GM23338 (cell line): Measurements from ENCODE around the gene FOXN4.

Source experiments
- CREB1 ChIP-seq: fragments of 250-450 bp; sonication (Bioruptor Pico); IDR thresholded peaks from 2 replicates; pipeline ENCODE4 v1.5.0; 2020; ENCODE audit warnings: low read depth, mild to moderate bottlenecking, moderate library complexity
- CTCF ChIP-seq, 2 experiments: fragments of 200-600 bp in 1 of 2; sonication (generic) in 1 of 2; conservative IDR thresholded peaks; 2 replicates each; pipeline versions ENCODE4 v1.5.1 to v1.6.1; 2016 to 2017; ENCODE audit warnings: antibody characterized with exemption in 2 of 2, low read depth in 2 of 2, mild to moderate bottlenecking in 2 of 2, moderate library complexity in 1 of 2
- ETS1 ChIP-seq: IDR thresholded peaks from 2 replicates; pipeline ENCODE4 v1.6.1; 2016; ENCODE audit warnings: antibody characterized with exemption
- EZH2 ChIP-seq: fragments of 200-600 bp; sonication (generic); IDR thresholded peaks from one replicate; pipeline ENCODE4 v1.8.0; 2017; ENCODE audit warnings: antibody characterized with exemption, mild to moderate bottlenecking, low read depth; ENCODE audit not compliant: unreplicated experiment
- POLR2AphosphoS5 ChIP-seq: IDR thresholded peaks from 2 replicates; pipeline ENCODE4 v1.6.1; 2016; ENCODE audit warnings: antibody characterized with exemption, low read depth
- TF ChIP-seq, protein P1 (sequence below): IDR thresholded peaks from one replicate; pipeline ENCODE4 v1.6.1; 2018; ENCODE audit warnings: antibody characterized with exemption; ENCODE audit not compliant: unreplicated experiment

DNA sequence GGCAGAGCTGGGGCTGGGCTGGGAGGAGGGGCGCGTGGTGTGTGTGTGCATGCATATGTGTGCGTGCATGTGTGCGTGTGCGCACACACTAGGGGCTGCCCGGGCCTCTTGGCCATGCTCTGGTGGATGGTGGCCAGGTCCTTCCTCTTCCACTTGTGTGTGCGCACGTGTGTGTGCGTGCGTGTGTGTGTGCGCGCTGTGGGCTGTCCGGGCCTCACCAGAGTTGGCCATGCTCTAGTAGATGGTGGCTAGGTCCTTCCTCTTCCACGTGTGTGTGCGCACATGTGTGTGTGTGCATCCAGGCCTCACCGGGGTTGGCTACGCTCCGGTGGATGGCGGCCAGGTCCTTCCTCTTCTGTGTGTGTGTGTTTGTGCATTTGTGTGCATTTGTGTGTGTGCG lies 24.7 kb downstream of the FOXN4 start:
- TF ChIP-seq CTCF (conservative IDR thresholded peaks at IDR 0.05; ENCODE audit: low read depth in 2 of 2) (no peak), ETS1 (no peak), POLR2AphosphoS5 (no peak), CREB1 (no peak), EZH2 (no peak)
- TF ChIP-seq, protein P1, sequence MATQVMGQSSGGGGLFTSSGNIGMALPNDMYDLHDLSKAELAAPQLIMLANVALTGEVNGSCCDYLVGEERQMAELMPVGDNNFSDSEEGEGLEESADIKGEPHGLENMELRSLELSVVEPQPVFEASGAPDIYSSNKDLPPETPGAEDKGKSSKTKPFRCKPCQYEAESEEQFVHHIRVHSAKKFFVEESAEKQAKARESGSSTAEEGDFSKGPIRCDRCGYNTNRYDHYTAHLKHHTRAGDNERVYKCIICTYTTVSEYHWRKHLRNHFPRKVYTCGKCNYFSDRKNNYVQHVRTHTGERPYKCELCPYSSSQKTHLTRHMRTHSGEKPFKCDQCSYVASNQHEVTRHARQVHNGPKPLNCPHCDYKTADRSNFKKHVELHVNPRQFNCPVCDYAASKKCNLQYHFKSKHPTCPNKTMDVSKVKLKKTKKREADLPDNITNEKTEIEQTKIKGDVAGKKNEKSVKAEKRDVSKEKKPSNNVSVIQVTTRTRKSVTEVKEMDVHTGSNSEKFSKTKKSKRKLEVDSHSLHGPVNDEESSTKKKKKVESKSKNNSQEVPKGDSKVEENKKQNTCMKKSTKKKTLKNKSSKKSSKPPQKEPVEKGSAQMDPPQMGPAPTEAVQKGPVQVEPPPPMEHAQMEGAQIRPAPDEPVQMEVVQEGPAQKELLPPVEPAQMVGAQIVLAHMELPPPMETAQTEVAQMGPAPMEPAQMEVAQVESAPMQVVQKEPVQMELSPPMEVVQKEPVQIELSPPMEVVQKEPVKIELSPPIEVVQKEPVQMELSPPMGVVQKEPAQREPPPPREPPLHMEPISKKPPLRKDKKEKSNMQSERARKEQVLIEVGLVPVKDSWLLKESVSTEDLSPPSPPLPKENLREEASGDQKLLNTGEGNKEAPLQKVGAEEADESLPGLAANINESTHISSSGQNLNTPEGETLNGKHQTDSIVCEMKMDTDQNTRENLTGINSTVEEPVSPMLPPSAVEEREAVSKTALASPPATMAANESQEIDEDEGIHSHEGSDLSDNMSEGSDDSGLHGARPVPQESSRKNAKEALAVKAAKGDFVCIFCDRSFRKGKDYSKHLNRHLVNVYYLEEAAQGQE = no peak
